ENCODE results near the gene INHBB. TPM values are rescaled to one million over a fixed set of nuclear protein-coding genes. Genes with fewer than 3 reads are reported as not detected.

The INHBB gene
- total and polyA plus RNA-seq, 5 donors, result 1.4 to 2.5 (median 2.4) TPM

DNA sequence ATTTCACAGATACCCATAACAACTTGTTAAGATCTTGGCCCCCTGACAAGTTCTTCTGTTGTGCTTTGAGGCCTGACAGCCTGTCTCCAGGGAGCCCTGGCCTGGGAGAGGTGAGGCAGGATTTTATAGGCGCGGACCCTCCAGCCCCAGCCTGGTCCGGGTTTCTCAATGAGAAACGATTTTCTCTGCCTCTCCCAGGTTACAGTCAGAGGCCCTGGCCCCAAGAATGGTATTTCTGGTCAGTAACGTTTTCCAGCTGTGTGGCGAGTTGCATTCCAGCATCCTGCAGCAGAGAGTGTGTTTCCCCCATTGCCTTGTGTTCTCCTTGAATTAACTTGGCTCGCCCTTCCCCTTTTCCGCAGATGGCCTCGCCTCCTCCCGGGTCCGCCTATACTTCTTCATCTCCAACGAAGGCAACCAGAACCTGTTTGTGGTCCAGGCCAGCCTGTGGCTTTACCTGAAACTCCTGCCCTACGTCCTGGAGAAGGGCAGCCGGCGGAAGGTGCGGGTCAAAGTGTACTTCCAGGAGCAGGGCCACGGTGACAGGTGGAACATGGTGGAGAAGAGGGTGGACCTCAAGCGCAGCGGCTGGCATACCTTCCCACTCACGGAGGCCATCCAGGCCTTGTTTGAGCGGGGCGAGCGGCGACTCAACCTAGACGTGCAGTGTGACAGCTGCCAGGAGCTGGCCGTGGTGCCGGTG lies 3.0 kb downstream of the INHBB start:
- 62% methylated on average over 27 of the region's 27 CpGs for WGBS
- DNase-seq, result no peak
- no peak overlapping the region for H3K27ac ChIP-seq (ENCODE audit: low read length)
- no peaks in the 10 kb centered on the region for H3K9me3 ChIP-seq (ENCODE audit: control insufficient read depth, low read length)
- ATAC-seq, result no peak
- intact Hi-C loops (cut with DNase I), result loop anchor here in 3 of 4 donors (5.0 to 10.0 kb wide), 5 partner anchors 166 to 736 kb away; no protein-coding TSS in a partner anchor
- no peak overlapping the region for H3K4me3 ChIP-seq (ENCODE audit: low read length)
- no peaks in the 10 kb centered on the region for H3K27me3 ChIP-seq (ENCODE audit: control insufficient read depth, insufficient read depth)
- H3K4me1 ChIP-seq (ENCODE audit: control insufficient read depth, insufficient read depth, low read length), result peaks cover 1% of the 10 kb centered on the region

GRCh38 chr2:120349440-120349921 lies 3.5 kb downstream of the INHBB start:
- Histone ChIP-seq H3K27ac (ENCODE audit: low read length) (no peak overlapping the region), H3K27me3 (ENCODE audit: control insufficient read depth, insufficient read depth) (no peaks in the 10 kb centered on the region), H3K4me1 (ENCODE audit: control insufficient read depth, insufficient read depth, low read length) (peaks cover 1% of the 10 kb centered on the region), H3K9me3 (ENCODE audit: control insufficient read depth, low read length) (no peaks in the 10 kb centered on the region), H3K4me3 (ENCODE audit: low read length) (no peak overlapping the region)
- 78% methylated on average over 31 of the region's 31 CpGs for WGBS
- no peak for ATAC-seq
- no peak for DNase-seq
- intact Hi-C loops (cut with DNase I), result loop anchor here in 3 of 4 donors (5.0 to 10.0 kb wide), 5 partner anchors 165 to 735 kb away; no protein-coding TSS in a partner anchor

- 76% methylated on average over 17 of the region's 17 CpGs for WGBS
- no peak overlapping the region for H3K27ac ChIP-seq (ENCODE audit: low read length)
- no peaks in the 10 kb centered on the region for H3K9me3 ChIP-seq (ENCODE audit: control insufficient read depth, low read length)
- H3K27me3 ChIP-seq (ENCODE audit: control insufficient read depth, insufficient read depth), result no peaks in the 10 kb centered on the region
- intact Hi-C loops (cut with DNase I), result no loop called here
- ATAC-seq (no peak), DNase-seq (no peak)
- H3K4me1 ChIP-seq (ENCODE audit: control insufficient read depth, insufficient read depth, low read length), result peaks cover under 1% of the 10 kb centered on the region
- no peak overlapping the region for H3K4me3 ChIP-seq (ENCODE audit: low read length)
These were observed 4.1 kb downstream of the INHBB start for GRCh38 chr2:120350080-120350479.

DNA sequence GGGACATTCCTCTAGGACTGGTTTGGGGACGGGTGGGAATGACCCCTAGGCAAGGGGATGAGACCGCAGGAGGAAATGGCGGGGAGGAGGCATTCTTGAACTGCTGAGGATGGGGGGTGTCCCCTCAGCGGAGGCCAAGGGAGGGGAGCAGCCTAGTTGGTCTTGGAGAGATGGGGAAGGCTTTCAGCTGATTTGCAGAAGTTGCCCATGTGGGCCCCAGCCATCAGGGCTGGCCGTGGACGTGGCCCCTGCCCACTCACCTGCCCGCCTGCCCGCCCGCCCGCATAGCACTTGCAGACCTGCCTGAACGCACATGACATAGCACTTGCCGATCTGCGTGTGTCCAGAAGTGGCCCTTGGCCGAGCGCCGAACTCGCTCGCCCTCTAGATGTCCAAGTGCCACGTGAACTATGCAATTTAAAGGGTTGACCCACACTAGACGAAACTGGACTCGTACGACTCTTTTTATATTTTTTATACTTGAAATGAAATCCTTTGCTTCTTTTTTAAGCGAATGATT lies 4.9 kb downstream of the INHBB start:
- no peaks in the 10 kb centered on the region for H3K9me3 ChIP-seq (ENCODE audit: control insufficient read depth, low read length)
- no peak for DNase-seq
- intact Hi-C loops (cut with DNase I), result no loop called here
- ATAC-seq, result no peak
- H3K27ac ChIP-seq (ENCODE audit: low read length), result no peak overlapping the region
- H3K4me1 ChIP-seq (ENCODE audit: control insufficient read depth, insufficient read depth, low read length), result no peaks in the 10 kb centered on the region
- H3K27me3 ChIP-seq (ENCODE audit: control insufficient read depth, insufficient read depth), result no peaks in the 10 kb centered on the region
- WGBS, result 93% methylated on average over 23 of the region's 23 CpGs
- H3K4me3 ChIP-seq (ENCODE audit: low read length), result no peak overlapping the region

- Histone ChIP-seq H3K27ac (ENCODE audit: low read length) (no peak overlapping the region), H3K4me1 (ENCODE audit: control insufficient read depth, insufficient read depth, low read length) (no peaks in the 10 kb centered on the region), H3K9me3 (ENCODE audit: control insufficient read depth, low read length) (no peaks in the 10 kb centered on the region), H3K4me3 (ENCODE audit: low read length) (no peak overlapping the region), H3K27me3 (ENCODE audit: control insufficient read depth, insufficient read depth) (no peaks in the 10 kb centered on the region)
- intact Hi-C loops (cut with DNase I), result no loop called here
- 83% methylated on average over 15 of the region's 15 CpGs for WGBS
- DNase-seq, result no peak
- ATAC-seq, result no peak
These were observed 7.0 kb downstream of the INHBB start for GRCh38 chr2:120352696-120353590.

- Histone ChIP-seq H3K27me3 (ENCODE audit: control insufficient read depth, insufficient read depth) (no peaks in the 10 kb centered on the region), H3K9me3 (ENCODE audit: control insufficient read depth, low read length) (no peaks in the 10 kb centered on the region), H3K4me3 (ENCODE audit: low read length) (no peak overlapping the region), H3K4me1 (ENCODE audit: control insufficient read depth, insufficient read depth, low read length) (no peaks in the 10 kb centered on the region), H3K27ac (ENCODE audit: low read length) (no peak overlapping the region)
- intact Hi-C loops (cut with DNase I), result no loop called here
- DNase-seq (no peak), ATAC-seq (no peak)
- 92% methylated on average over 5 of the region's 5 CpGs for WGBS
These were observed 7.6 kb downstream of the INHBB start for GRCh38 chr2:120353591-120353898.

GRCh38 chr2:120353931-120354330 lies 8.0 kb downstream of the INHBB start:
- no peak overlapping the region for H3K4me3 ChIP-seq (ENCODE audit: low read length)
- H3K27ac ChIP-seq (ENCODE audit: low read length), result no peak overlapping the region
- intact Hi-C loops (cut with DNase I), result no loop called here
- DNase-seq, result no peak
- H3K4me1 ChIP-seq (ENCODE audit: control insufficient read depth, insufficient read depth, low read length), result no peaks in the 10 kb centered on the region
- WGBS, result 94% methylated on average over 10 of the region's 10 CpGs
- no peaks in the 10 kb centered on the region for H3K9me3 ChIP-seq (ENCODE audit: control insufficient read depth, low read length)
- H3K27me3 ChIP-seq (ENCODE audit: control insufficient read depth, insufficient read depth), result no peaks in the 10 kb centered on the region
- ATAC-seq, result no peak

DNA sequence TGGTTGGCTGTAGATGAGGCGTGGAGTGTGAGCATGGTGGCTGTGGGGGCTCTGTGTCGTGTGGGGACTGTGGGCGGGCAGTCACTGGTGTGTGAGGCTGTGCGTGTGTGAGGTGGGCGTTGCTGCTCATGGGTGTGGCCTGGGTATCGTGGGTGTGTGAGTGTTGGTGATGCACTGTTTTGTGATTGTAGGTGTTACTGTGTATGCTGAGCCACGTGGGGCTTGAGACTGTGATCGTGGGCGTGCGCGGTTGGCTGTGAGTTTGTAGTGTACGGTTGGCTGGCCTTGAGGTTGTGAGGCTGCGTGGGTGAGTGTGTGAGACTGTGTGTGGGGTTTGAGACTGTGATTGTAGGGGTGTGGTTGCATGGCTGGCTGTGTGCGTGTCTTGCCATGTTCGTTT lies 8.5 kb downstream of the INHBB start:
- 88% methylated on average over 15 of the region's 15 CpGs for WGBS
- Histone ChIP-seq H3K27me3 (ENCODE audit: control insufficient read depth, insufficient read depth) (no peaks in the 10 kb centered on the region), H3K4me3 (ENCODE audit: low read length) (no peak overlapping the region), H3K4me1 (ENCODE audit: control insufficient read depth, insufficient read depth, low read length) (no peaks in the 10 kb centered on the region), H3K9me3 (ENCODE audit: control insufficient read depth, low read length) (no peaks in the 10 kb centered on the region), H3K27ac (ENCODE audit: low read length) (no peak overlapping the region)
- intact Hi-C loops (cut with DNase I), result no loop called here
- no peak for DNase-seq
- ATAC-seq, result no peak

GRCh38 chr2:120354935-120355779 lies 9.2 kb downstream of the INHBB start:
- no peak for DNase-seq

GRCh38 chr2:120355780-120356266 lies 9.9 kb downstream of the INHBB start:
- intact Hi-C loops (cut with DNase I), result no loop called here
- DNase-seq, result no peak
- no peaks in the 10 kb centered on the region for H3K27me3 ChIP-seq (ENCODE audit: control insufficient read depth, insufficient read depth)
- no peak overlapping the region for H3K27ac ChIP-seq (ENCODE audit: low read length)
- no peaks in the 10 kb centered on the region for H3K9me3 ChIP-seq (ENCODE audit: control insufficient read depth, low read length)
- no peak for ATAC-seq
- H3K4me1 ChIP-seq (ENCODE audit: control insufficient read depth, insufficient read depth, low read length), result no peaks in the 10 kb centered on the region
- 92% methylated on average over 6 of the region's 6 CpGs for WGBS
- no peak overlapping the region for H3K4me3 ChIP-seq (ENCODE audit: low read length)

More at GRCh38 chr2:120354935-120355779, 9.2 kb downstream of the INHBB start:
- WGBS, result 86% methylated on average over 15 of the region's 15 CpGs
- intact Hi-C loops (cut with DNase I), result no loop called here
- H3K4me1 ChIP-seq (ENCODE audit: control insufficient read depth, insufficient read depth, low read length), result no peaks in the 10 kb centered on the region
- H3K27me3 ChIP-seq (ENCODE audit: control insufficient read depth, insufficient read depth), result no peaks in the 10 kb centered on the region
- ATAC-seq, result no peak
- no peak overlapping the region for H3K27ac ChIP-seq (ENCODE audit: low read length)
- no peak overlapping the region for H3K4me3 ChIP-seq (ENCODE audit: low read length)
- no peaks in the 10 kb centered on the region for H3K9me3 ChIP-seq (ENCODE audit: control insufficient read depth, low read length)
